LHCN-M2 (cell line): Measurements from ENCODE around the gene CENPH. TPM values are rescaled to one million over a fixed set of nuclear protein-coding genes. Genes with fewer than 3 reads are reported as not detected.

Experiments used
- DNase-seq: peaks from one replicate; pipeline ENCODE4 v3.0.0-alpha.2; 2012; ENCODE audit warnings: low read depth
- total RNA-seq: library from RNA; depleted of rRNA; stranded (reverse); fragments of >200 nt; gene quantifications from 2 replicates; pipeline ENCODE4 v1.2.3, GENCODE V29; 2014; rRNA removed

Gene CENPH
- total RNA-seq, 1 experiment from 2014 or later = 58.3 TPM

DNA sequence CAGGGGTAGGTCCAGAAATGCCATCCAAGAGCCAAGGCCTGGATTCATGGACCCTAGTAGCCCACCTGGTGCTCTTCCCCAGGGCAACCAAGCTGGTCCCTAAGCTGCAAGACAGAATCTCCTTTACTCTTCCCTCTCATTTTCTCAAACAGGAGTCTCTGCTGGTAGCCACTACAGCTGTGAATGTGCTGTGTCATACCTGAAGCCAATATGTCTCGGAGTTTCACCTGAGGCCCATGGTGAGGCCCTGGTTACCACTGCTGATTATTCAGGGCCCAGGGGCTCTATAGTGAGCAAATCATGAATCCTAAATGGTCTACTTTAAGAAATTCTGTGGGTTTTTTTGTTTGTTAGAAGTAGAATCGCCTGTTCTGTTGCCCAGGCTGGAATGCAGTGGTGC, 61.2 kb downstream of the CENPH start:
- DNase-seq = no peak

DNA sequence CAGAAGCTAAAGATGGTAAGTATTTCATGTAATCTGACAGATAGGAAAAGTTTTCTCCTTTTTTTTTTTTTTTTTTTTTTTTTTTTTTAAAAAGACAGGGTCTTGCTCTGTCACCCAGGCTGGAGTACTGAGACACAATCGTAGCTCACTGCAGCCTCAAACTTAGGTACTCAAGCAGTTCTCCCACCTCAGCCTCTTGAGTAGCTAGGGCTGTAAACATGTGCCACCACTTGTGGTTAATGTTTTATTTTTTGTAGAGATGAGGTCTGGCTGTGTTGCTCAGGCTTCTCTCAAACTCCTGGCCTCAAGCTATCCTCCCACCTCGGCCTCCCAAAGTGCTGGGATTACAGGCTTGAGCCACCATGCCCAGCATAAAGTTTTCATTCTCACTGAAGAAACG, 63.1 kb downstream of the CENPH start:
- no peak for DNase-seq

- peak; percentile 39 for DNase-seq
Observed at GRCh38 chr5:69255940-69256339, 66.6 kb downstream of the CENPH start.

DNA sequence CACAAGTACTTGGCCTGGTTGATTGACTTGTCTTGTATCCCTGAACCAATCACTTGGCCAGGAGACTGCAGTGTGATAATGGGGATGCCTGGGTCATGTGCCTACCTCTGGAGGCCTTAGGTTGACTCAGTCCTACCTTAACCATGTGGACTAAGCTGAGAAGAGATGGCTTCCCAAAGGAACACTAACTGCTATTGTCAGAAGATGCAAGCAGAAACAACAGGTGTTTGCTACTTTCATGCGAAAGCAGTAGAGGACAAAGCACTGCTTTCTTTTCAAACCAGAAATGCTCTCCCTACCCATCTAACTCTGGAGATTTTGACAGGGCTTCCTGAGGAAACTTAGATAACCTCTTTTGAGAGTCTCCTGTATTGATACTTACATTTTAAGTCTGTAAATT, 68.2 kb downstream of the CENPH start:
- DNase-seq = no peak

Other genes starting within 250 kb of the CENPH start
- gene SLC30A5, start 95.6 kb upstream of the CENPH start, total RNA-seq = 42.9 and 53.7 TPM in 2 replicates
- 376 and 400 TPM in 2 replicates for gene CCNB1, start 22.4 kb upstream of the CENPH start, total RNA-seq
- 38.3 and 43.3 TPM in 2 replicates for gene CDK7, start 45.3 kb downstream of the CENPH start, total RNA-seq
- gene CCDC125, start 143.2 kb downstream of the CENPH start, total RNA-seq = 0.83 and 1.1 TPM in 2 replicates
- 24.1 and 43.7 TPM in 2 replicates for gene AK6, start 179.9 kb downstream of the CENPH start, total RNA-seq
- 75.7 and 84.4 TPM in 2 replicates for gene TAF9, start 179.9 kb downstream of the CENPH start, total RNA-seq
- gene RAD17, start 180.2 kb downstream of the CENPH start, total RNA-seq = 21.7 and 24.7 TPM in 2 replicates
- 0.26 TPM in 1 of 2 replicates, not detected in the other for gene MARVELD2, start 225.5 kb downstream of the CENPH start, total RNA-seq